HepG2 (cell line): ENCODE data around the gene TAB3. TPM values are rescaled to one million over a fixed set of nuclear protein-coding genes. Genes with fewer than 3 reads are reported as not detected.

Experiments used
- ATRX ChIP-seq: sonication (generic); formaldehyde crosslinking; IDR thresholded peaks from 2 replicates; pipeline ENCODE4 v1.4.0; 2020; ENCODE audit warnings: missing genetic modification reagents, borderline replicate concordance
- FOXP1 ChIP-seq, 2 experiments: fragments of 450-650 bp in 1 of 2; IDR thresholded peaks; 2 replicates each; pipeline ENCODE4 v1.6.1; 2017 to 2018; ENCODE audit warnings: antibody characterized with exemption in 1 of 2
- JDP2 ChIP-seq: sonication (generic); formaldehyde crosslinking; IDR thresholded peaks from 2 replicates; pipeline ENCODE4 v1.8.1; 2022; ENCODE audit warnings: missing genetic modification reagents, borderline replicate concordance
- MAFK ChIP-seq, 2 experiments: IDR thresholded peaks in 1 of 2; conservative IDR thresholded peaks in 1 of 2; 2 replicates each; pipeline ENCODE4 v1.6.1; 2011; ENCODE audit warnings: improper control_type of control experiment in 2 of 2, low read length in 2 of 2
- ZNF839 ChIP-seq: sonication (generic); formaldehyde crosslinking; IDR thresholded peaks from 2 replicates; pipeline ENCODE4 v1.4.0; 2020; ENCODE audit warnings: missing genetic modification reagents, mild to moderate bottlenecking, borderline replicate concordance
- polyA plus RNA-seq, 8 experiments: library from polyadenylated mRNA; depleted of rRNA in 3 of 8; stranded (reverse) in 7 of 8; unstranded in 1 of 8; fragments of >200 nt; fragmentation: Illumina TruSeq in 4 of 8; extraction: Trizol in 4 of 8; gene quantifications; 2 replicates each; pipeline versions ENCODE4 v1.2.1 to v1.2.3, GENCODE V29; 2011 to 2016; ENCODE audit warnings: low read depth in 4 of 8, missing spikeins in 1 of 8, mixed read lengths in 1 of 8; ENCODE audit not compliant: insufficient read depth in 1 of 8
- total RNA-seq, 5 experiments: library from RNA; depleted of rRNA; stranded (reverse); fragments of >200 nt; fragmentation: Illumina TruSeq; extraction: Trizol; gene quantifications; 2 replicates each; pipeline ENCODE4 v1.2.3, GENCODE V29; 2016; ENCODE audit warnings: low read depth in 1 of 5
- TF ChIP-seq, protein P1 (sequence below): sonication (generic); formaldehyde crosslinking; IDR thresholded peaks from 2 replicates; pipeline ENCODE4 v1.4.0; 2020; ENCODE audit warnings: mild to moderate bottlenecking, missing genetic modification reagents
- TF ChIP-seq, protein P2 (sequence below): sonication (generic); formaldehyde crosslinking; IDR thresholded peaks from 2 replicates; pipeline ENCODE4 v1.5.1; 2020; ENCODE audit warnings: mild to moderate bottlenecking, missing genetic modification reagents
- TF ChIP-seq, protein P3 (sequence below): fragments of 450-650 bp; IDR thresholded peaks from 2 replicates; pipeline ENCODE4 v1.6.1; 2016

TAB3 gene
- total and polyA plus RNA-seq, 2 of the 13 experiments (the other 11 are each of a cell fraction or from before 2014, with no cell fraction given) = 27.2 to 59.8 TPM

DNA sequence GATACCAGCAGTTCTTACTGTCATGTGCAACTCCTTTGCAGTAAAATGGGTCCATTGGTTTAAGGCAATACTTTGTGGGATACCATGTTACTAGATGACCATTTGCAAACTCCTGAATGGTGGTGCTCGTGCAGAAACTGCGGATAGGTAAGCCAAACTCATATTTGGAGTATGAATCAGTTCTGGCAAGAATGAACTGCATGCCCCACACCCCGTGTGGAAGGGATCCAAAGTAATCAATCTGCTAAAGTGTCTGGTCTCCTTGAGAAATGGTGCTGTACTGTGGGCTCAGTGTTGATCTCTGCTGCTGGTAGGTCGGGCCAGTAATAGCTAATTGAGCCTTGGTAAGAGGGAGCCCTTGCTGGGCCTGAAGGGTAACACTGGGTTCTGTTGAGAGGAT lies 4.2 kb upstream of the TAB3 start (continued):
- TF ChIP-seq, protein P1, sequence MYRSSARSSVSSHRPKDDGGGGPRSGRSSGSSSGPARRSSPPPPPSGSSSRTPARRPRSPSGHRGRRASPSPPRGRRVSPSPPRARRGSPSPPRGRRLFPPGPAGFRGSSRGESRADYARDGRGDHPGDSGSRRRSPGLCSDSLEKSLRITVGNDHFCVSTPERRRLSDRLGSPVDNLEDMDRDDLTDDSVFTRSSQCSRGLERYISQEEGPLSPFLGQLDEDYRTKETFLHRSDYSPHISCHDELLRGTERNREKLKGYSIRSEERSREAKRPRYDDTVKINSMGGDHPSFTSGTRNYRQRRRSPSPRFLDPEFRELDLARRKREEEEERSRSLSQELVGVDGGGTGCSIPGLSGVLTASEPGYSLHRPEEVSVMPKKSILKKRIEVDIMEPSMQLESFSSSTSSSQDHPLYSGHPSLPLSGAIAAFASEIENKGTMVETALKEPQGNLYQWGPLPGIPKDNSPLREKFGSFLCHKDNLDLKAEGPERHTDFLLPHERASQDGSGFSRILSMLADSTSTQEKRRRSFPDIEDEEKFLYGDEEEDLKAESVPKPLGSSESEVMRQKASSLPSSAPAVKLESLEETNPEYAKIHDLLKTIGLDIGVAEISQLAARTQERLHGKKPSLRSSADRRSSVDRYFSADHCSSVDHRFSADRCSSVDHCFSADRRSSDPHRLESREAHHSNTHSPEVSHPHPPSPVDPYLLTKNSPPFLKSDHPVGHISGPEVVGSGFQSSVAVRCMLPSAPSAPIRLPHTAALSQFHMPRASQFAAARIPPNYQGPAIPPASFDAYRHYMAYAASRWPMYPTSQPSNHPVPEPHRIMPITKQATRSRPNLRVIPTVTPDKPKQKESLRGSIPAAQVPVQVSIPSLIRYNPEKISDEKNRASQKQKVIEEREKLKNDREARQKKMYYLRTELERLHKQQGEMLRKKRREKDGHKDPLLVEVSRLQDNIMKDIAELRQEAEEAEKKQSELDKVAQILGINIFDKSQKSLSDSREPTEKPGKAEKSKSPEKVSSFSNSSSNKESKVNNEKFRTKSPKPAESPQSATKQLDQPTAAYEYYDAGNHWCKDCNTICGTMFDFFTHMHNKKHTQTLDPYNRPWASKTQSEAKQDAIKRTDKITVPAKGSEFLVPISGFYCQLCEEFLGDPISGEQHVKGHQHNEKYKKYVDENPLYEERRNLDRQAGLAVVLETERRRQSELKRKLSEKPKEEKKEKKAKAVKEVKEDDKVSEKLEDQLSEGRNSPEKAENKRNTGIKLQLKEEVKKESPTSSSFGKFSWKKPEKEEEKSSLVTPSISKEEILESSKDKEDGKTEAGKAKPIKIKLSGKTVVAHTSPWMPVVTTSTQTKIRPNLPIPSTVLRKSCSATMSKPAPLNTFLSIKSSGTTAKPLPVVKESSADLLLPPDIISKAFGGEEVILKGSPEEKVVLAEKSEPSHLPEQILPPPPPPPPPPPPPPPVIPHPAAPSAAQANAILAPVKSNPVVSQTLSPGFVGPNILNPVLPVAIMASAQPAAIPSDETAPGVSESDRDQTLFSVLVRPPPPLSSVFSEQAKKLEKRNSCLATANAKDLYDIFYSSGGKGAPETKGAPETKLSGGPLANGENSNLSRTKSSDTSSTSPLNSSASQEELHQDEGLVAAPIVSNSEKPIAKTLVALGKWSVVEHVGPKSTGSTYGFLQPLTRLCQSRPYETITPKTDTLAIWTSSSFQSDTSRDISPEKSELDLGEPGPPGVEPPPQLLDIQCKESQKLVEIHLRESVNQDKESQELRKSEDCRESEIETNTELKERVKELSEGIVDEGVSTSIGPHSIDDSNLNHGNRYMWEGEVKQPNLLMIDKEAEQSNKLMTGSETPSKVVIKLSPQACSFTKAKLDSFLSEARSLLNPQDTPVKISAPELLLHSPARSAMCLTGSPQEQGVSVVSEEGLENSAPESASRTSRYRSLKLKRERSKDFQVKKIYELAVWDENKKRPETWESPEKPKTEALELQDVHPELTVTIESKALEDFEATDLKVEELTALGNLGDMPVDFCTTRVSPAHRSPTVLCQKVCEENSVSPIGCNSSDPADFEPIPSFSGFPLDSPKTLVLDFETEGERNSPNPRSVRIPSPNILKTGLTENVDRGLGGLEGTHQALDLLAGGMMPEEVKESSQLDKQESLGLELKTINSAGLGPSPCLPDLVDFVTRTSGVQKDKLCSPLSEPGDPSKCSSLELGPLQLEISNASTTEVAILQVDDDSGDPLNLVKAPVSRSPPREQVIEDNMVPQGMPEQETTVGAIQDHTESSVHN (CRISPR knock-in tag) = no peak
- TF ChIP-seq, protein P2, sequence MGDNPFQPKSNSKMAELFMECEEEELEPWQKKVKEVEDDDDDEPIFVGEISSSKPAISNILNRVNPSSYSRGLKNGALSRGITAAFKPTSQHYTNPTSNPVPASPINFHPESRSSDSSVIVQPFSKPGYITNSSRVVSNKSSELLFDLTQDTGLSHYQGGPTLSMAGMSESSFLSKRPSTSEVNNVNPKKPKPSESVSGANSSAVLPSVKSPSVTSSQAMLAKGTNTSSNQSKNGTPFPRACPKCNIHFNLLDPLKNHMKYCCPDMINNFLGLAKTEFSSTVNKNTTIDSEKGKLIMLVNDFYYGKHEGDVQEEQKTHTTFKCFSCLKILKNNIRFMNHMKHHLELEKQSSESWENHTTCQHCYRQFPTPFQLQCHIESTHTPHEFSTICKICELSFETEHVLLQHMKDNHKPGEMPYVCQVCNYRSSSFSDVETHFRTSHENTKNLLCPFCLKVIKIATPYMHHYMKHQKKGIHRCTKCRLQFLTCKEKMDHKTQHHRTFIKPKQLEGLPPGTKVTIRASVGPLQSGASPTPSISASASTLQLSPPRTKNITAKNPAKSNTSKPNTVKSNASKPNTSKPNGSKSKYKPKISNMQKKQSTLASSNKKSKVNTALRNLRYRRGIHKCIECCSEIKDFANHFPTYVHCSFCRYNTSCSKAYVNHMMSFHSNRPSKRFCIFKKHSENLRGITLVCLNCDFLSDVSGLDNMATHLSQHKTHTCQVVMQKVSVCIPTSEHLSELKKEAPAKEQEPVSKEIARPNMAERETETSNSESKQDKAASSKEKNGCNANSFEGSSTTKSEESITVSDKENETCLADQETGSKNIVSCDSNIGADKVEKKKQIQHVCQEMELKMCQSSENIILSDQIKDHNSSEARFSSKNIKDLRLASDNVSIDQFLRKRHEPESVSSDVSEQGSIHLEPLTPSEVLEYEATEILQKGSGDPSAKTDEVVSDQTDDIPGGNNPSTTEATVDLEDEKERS (CRISPR knock-in tag) = no peak
- TF ChIP-seq FOXP1 (IDR thresholded peaks at IDR 0.05) (no peak), FOXP1 (CRISPR knock-in tag; IDR thresholded peaks at IDR 0.05) (no peak), JDP2 (CRISPR knock-in tag) (no peak), ZNF839 (CRISPR knock-in tag) (no peak), ATRX (CRISPR knock-in tag) (no peak), MAFK (conservative IDR thresholded peaks at IDR 0.05 in 1 of 2, IDR thresholded peaks at IDR 0.05 in 1 of 2; ENCODE audit: low read length in 2 of 2) (no peak)
- TF ChIP-seq, protein P3, sequence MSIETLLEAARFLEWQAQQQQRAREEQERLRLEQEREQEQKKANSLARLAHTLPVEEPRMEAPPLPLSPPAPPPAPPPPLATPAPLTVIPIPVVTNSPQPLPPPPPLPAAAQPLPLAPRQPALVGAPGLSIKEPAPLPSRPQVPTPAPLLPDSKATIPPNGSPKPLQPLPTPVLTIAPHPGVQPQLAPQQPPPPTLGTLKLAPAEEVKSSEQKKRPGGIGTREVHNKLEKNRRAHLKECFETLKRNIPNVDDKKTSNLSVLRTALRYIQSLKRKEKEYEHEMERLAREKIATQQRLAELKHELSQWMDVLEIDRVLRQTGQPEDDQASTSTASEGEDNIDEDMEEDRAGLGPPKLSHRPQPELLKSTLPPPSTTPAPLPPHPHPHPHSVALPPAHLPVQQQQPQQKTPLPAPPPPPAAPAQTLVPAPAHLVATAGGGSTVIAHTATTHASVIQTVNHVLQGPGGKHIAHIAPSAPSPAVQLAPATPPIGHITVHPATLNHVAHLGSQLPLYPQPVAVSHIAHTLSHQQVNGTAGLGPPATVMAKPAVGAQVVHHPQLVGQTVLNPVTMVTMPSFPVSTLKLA = no peak
